MM.1S (cell line): ENCODE data around the gene PHACTR4.

Source experiments
- EZH2phosphoT487 ChIP-seq: fragments of 300-600 bp; sonication (generic); IDR thresholded peaks from 2 replicates; pipeline ENCODE4 v1.6.1; 2018; ENCODE audit warnings: antibody characterized with exemption, low read length
- TF ChIP-seq, protein P1 (sequence below): fragments of 300-600 bp; sonication (generic); IDR thresholded peaks from 2 replicates; pipeline ENCODE4 v1.5.1; 2016; ENCODE audit warnings: antibody characterized with exemption, low read length, mixed read lengths

DNA sequence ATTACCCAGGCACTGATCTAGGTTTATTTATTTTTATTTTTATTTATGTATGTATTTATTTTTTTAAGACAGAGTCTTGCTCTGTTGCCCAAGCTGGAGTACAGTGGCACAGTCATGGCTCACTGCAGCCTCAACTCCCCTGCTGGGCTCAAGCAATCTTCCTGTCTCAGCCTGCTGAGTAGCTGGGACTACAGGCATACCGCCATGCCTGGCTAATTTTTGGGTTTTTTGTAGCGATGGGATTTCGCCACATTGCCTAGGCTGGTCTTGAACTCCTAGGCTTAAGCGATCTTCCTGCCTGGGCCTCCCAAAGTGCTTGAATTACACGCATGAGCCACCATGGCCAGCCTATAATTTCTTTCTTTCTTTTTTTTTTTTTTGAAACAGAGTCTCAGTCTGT lies 9.4 kb downstream of the PHACTR4 start:
- TF ChIP-seq, protein P1, sequence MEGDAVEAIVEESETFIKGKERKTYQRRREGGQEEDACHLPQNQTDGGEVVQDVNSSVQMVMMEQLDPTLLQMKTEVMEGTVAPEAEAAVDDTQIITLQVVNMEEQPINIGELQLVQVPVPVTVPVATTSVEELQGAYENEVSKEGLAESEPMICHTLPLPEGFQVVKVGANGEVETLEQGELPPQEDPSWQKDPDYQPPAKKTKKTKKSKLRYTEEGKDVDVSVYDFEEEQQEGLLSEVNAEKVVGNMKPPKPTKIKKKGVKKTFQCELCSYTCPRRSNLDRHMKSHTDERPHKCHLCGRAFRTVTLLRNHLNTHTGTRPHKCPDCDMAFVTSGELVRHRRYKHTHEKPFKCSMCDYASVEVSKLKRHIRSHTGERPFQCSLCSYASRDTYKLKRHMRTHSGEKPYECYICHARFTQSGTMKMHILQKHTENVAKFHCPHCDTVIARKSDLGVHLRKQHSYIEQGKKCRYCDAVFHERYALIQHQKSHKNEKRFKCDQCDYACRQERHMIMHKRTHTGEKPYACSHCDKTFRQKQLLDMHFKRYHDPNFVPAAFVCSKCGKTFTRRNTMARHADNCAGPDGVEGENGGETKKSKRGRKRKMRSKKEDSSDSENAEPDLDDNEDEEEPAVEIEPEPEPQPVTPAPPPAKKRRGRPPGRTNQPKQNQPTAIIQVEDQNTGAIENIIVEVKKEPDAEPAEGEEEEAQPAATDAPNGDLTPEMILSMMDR = no peak
- no peak for TF ChIP-seq EZH2phosphoT487
